GM18868 (cell line): ENCODE measurements around the gene ATP6V1E1.
"Not testable (repeated sequence)": the region's sequence is repeated elsewhere in the genome, so short reads cannot be mapped to it uniquely, and the experiment has no call there.

ENCODE experiments used
- ATAC-seq: cut with Tn5 transposase; IDR thresholded peaks from one replicate; pipeline ENCODE4 v1.9.1; 2021; ENCODE audit warnings: mild to moderate bottlenecking, moderate library complexity; ENCODE audit not compliant: unreplicated experiment

ATP6V1E1 gene

DNA sequence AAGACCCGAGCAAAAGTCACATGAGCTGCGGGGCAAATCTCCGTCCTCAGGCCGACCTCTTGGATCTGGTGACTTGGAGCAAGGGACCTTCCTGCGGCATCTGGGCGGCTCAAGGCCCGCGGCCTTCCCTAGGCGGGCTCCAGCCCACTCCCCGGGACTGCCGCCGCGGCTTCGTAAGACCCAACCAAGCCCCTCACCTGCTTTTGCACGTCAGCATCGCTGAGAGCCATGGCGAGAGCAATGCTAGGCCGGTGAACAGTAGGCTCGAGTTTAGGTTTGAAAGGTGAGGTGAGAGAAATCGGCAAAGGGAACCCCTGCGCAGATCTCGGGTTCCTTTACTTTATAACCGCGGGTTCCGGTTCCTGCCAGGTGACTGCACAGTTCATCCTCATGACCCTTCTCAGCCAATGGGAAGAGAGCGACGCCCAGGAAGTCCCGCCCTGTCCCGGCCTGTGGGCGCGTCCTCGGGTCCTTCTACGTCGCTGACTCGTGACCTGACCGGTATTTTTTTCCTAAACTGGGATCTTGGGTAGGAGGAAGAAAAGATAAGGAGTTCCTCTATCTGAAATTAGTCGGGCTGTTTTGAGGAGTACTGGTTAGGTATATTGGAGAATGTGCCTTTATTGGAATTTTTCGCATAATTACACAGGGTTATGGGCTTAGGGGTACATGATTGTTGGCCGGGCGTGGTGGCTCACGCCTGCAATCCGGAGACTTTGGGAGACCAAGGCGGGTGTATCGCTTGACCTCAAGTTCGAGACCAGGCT, at the start of gene ATP6V1E1:
TSS of gene ATP6V1E1 (minus strand) at position 344 of the 767 bp plus-strand sequence. CDS start at position 230, 114 bp downstream.
- peak; percentile 100 for ATAC-seq

DNA sequence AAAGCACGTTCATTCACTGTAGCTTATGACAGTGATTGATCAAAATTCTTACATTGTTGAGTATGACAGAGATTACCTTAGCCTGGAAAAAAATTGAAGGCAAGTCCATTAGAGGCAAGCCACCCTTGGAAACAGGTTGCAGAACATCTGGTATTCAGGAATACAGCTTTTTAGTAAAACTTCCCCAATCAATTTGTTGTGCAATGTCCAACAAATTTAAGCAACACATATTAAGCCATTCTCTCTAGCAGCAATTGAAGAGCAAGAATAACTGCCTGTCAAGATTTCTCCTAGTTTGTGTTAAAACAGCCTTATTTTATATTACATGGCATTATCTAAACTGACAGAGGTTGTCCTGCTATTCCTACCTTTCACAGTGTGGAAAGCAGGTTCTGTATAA, 47.0 kb upstream of the ATP6V1E1 start:
- ATAC-seq: no peak

DNA sequence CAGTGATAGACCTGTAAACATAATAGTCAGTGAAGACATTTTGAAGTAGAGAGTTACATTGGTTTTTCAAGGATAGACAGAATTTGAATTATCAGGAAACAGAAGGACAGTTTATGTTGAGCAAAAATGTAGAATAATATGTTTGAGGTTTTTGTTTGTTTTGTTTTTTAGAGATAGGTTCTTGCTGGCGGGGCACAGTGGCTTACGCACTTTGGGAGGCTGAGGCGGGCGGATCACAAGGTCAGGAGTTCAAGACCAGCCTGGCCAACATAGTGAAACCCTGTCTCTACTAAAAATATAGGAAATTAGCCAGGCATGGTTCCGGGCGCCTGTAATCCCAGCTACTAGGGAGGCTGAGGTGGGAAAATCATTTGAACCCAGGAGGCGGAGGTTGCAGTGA, 45.6 kb upstream of the ATP6V1E1 start:
- no peak for ATAC-seq

DNA sequence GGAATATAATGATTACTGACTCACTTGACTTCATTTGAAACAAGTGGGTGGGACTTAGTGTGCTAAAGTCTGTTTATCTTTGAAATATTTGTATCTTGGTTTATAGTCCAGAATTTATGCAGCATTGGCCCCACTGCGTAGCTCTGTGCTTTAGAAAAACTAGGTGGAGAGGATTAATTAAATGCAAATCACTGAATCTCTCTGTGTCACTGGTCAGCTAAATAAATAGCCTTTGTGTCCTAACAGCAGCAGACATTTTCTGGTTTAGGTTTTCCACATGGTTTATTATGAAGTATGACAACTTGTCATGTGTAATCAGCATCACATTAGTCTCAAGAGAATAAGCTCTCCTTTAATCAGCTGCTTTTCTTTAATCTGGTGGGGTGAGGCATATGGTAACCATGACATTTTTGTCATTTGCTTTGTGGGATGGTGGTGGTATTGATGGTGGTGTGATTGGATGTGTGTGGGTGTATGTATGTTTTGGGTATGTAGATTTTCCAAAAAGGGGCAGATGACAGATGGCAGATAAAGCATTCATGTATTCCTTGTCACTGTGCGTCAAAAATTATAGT, 44.0 kb upstream of the ATP6V1E1 start:
- no peak for ATAC-seq

DNA sequence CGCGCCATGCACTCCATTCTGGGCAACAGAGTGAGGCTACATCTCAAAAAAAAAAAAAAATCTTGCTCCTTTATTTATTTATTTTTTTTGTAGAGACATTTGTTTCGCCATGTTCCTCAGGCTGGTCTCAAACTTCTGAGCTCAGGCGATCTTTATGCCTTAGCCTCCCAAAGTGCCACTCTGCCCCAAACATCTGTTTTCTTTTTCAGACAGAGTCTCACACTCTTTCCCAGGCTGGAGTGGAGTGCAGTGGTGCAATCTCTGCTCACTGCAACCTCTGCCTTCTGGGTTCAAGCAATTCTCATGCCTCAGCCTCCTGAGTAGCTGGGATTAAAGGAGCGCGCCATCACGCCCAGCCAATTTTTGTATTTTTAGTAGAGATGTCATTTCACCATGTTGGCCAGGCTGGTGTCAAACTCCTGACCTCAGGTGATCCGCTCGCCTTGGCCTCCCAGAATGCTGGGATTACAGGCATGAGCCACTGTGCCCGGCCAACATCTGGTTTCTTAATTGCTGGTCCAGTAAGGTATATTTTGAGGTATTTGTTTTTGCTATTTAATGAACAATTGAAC, 43.1 kb upstream of the ATP6V1E1 start:
- ATAC-seq: not testable (repeated sequence)

DNA sequence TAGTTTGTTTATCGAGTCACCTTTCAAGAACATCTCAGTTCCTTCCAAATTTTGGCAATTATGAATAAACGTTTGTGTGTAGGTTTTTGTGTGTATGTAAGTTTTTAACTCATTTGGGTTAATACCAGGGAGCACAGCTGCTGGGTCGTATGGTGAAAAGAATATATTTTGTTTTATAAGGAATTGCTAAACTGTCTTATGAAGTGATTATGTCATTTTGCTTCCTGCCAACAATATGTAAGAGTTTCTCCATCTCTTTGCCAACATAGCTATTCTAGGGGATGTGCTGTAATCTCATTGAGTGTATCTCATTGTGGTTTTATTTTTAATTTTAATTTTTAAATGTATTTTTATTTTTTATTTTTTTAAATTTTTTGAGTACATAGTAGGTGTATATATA, 37.3 kb upstream of the ATP6V1E1 start:
- no peak for ATAC-seq

DNA sequence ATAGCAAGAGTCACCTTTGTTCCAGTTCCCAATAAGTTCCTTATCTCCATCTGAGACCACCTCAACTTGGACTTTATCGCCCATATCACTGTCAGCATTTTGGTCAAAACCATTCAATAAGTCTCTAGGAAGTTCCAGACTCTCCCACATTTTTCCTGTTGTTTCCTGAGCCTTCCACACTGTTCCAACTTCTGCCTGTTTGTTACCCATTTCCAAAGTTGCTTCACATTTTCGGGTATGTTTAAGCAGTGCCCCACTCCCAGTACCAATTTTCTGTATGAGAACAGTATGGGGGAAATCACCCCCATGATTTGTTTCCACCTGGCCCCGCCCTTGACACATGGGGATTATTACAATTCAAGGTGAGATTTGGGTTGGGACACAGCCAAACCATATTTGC, 36.7 kb upstream of the ATP6V1E1 start:
- ATAC-seq: no peak

DNA sequence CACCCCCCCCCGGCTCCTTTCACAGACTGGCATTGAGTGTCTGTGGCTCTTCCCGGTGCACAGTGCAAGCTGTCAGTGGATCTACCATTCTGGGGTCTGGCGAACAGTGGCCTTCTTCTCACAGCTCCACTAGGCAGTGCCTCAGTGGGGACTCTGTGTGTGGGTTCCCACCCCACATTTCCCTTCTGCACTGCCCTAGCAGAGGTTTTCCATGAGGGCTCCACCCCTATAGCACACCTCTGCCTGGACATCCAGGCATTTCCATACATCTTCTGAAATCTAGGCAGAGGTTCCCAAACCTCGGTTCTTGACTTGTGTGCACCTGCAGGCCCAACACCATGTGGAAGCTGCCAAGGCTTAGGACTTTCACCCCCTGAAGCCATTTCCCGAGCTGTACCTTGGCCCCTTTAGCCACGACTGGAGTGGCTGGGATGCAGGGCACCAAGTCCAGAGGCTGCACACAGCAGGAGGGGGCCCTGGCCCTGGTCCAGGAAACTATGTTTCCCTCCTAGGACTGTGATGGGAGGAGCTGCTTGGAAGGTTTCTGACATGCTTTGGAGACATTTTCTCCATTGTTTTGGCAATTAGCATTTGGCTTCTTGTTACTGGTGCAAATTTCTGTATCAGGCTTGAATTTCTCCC, 36.0 kb upstream of the ATP6V1E1 start:
- no peak for ATAC-seq

DNA sequence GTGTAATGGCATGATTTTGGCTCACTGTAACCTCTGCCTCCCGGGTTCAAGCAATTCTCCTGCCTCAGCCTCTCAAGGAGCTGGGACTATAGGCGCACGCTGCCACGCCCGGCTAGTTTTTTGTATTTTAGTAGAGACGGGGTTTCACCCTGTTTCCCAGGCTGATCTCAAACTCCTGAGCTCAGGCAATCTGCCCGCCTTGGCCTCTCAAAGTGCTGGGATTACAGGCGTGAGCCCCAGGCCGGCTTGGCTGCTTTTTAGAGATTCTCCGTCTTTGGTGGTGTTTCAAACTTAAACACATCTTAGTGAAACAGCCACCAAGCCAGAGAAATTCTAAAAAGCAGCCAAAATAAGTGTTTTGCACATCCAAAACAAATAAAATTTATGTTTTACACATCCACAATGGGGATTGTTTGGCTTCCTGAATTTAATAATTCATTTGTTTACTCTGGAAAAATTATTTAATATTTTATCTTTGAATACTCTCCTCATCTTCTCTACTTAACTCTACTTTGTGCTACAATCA, 28.4 kb upstream of the ATP6V1E1 start:
- ATAC-seq: no peak

DNA sequence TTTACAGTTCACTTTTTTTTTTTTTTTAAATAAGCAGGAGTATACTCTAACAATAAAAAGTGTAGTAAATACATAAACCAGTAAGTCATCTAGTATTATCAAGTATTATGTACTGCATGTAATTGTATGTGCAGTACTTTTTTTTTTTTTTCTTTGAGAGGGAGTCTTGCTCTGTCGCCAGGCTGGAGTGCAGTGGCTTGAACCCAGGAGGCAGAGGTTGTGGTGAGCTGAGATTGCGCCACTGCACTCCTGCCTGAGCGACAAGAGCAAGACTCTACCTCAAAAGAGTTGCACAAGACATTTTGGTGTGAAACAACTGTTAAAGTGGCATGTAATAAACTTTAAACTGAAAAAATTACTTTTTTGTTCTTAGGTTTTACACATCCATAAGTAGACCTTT, 26.7 kb upstream of the ATP6V1E1 start:
- no peak for ATAC-seq

DNA sequence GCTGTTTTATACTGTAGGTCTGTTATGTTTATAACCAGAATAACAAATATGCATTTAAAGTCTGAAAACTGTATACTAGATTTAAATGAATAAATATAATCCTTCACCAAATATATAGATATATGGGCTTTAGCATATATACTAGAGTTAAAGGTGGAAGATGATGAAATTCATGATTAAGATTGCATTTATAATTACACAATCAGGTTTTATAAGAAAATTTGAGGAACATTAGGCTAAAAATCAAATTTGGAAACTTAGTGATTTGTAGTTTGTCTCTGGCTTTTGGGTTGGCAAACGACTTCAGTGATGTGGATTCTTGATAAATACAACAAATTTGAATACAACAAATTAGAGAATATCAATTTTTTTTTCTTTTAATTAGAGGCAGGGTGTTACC, 20.0 kb upstream of the ATP6V1E1 start:
- ATAC-seq: no peak

DNA sequence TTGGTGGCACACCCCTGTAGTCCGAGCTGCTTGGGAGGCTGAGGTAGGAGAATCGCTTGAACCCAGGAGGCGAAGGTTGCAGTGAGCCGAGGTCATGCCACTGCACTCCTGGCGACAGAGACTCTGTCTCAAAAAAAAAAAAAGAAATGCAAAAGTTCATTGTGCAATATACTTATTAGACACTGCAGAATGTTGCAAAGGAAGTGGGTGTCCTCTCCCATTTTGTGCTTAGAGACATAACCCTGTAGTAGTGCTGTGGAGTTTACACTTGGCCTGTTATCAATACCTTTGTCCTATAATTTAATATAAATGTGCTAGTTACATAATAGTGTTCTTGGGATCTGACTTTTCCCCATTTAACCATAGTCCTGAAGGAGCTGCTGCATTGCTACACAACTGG, 19.4 kb upstream of the ATP6V1E1 start:
- no peak for ATAC-seq

DNA sequence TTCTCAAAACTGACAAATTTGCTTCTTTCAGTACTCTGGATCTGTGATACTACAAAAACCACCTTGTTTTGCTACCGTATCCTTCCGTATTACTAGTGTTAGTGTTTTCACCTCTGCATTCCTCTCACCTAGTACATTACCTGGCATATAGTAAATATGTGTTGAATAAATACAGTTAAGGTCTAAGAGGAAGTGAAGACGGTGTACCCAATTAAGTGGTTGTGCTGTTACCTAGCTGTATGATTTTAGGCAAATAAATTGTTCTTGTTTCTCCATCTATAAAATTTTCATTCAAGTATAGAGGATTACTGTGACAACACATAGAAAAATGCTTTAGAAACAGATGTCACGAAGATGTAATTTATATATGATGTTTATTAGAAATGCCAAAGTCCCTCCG, 18.9 kb upstream of the ATP6V1E1 start:
- no peak for ATAC-seq

DNA sequence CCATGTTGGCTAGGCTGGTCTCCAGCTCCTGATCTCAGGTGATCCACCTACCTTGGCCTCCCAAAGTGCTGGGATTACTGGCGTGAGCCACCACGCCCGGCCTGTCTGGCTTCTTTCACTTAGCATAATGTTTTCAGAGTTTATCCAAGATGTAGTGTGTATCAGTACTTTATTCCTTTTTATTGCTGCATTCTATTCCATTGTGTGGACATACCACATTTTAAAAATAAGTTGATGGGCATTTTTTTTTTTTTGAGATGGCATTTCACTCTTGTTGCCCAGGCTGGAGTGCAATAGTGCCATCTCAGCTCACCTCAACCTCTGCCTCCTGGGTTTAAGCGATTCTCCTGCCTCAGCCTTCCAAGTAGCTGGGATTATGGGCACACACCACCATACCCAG, 13.8 kb upstream of the ATP6V1E1 start:
- ATAC-seq: not testable (repeated sequence)

DNA sequence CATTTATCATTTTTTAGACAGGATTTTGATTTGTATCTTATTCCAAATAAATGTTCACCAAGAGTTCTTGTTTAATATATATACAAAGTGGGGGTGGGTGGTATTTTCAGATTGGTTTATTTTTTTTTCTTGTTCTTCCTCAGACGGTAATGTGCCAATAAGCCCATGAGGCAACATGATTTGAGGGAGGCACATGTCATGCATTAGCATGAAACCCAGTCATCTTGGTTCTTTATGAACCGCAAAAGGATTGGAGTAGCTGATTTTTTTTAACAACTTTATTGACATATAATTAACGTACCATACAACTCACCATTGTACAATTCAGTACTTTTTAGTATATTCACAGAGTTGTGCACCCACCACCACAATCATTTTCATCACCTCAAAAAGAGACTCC, 12.7 kb upstream of the ATP6V1E1 start:
- no peak for ATAC-seq

DNA sequence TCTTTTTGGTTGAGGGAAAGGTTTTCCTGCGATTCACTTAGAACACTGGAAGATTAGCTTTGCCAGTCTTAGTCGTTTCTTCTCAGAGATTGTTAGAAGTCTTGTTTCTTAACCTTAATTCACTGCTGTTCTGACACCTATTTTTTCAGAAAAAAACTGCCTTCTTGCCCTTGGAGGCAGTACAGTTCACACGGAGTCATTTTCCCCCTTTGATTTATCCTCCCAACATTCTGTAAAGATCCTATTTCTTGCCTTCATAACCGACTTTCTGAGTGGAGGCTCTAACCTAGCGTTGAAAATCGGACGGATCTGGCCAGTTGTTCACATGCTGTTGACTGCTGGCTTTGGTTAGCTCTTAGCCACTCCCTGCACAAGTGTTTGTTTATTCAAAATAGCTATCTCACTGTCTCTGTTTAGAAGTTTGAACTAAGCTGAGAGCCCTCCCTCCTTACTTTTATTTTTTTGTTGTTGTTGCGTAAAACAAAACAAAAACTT, 10.7 kb upstream of the ATP6V1E1 start:
- no peak for ATAC-seq

DNA sequence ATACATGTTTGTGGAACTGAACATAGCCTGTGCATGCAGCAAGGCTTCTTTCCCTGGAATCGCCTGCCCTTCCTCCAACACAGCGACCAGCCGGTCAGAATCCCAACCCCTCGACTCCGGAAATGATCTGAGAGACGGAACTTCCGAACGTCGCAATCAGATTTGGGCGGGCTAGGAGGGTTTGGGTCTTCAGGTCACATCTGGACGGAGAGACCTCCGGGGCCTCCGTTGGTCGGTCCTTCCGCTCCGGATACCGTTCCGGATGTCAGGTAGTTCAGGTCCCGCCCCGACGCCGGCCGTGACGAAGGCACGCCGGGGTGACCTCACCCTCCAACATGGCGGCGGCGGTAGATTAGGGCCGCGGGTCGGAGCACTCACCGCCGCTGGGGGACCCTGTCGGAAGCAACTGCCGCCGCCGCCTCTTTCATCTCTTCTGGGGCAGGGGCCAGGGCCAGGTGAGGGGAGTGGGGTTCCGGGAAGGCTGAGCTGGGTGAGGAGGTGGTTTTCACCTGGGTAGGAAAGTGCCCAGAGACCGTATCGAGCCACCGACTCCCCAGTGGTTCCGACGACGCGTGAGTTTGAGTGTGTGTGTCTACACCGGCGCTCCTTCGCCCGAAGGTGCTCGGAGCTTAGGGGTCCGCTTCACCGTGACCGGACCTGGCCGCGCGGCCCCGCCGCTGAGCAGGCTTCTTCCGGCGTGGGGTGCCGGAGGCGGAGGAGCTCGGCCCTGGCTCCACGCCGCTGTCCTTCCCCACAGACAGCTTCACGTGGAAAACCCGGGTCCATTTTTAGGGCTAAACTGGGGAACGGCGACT, 10.1 kb upstream of the ATP6V1E1 start, which contains the start of gene BCL2L13:
TSS of gene BCL2L13 (plus strand) at position 326 of the 815 bp plus-strand sequence. CDS start 16,955 bp downstream, outside the sequence.
- peak; percentile 95 for ATAC-seq

DNA sequence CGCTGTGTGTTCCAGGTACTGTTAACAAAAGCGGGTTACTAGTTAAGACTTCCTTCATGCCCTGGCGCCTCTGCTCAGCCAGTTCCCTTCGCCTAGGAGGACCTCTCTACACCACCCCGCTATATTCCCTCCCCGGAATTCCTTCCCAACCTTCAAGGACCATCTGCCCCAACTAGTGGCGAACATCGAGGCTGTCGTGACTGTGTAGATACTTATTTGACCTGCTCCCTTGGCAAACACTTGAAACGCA, 9.6 kb upstream of the ATP6V1E1 start:
- no peak for ATAC-seq

DNA sequence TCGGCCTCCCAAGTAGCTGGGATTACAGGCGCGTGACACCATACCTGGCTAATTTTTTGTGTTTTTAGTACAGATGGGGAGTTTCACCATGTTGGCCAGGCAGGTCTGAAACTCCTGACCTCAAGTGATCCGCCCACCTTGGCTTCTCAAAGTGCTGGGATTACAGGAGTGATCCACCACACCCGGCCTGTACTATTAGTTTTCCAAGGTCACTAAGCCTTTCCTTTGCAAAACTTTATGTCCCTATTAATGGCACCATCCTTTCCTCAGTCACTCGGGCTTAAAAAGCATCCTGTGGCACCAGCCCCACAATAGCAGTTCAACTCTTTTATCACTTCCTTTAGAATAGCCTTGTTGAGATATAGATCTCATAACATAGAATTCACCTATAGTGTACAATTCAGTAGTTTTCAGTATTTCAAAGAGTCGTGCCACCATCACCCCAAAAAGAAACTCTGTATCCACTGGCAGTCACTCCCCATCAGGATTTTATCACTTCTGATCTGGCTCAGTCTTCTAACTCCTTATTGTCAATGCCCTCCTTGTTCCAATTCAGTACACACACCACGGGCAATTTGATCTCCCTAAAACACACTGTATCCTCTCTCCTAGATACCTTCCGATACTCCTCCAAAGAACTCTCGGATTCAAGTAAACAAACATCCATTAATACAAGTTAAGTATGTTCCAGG, 9.1 kb upstream of the ATP6V1E1 start:
- no peak for ATAC-seq

DNA sequence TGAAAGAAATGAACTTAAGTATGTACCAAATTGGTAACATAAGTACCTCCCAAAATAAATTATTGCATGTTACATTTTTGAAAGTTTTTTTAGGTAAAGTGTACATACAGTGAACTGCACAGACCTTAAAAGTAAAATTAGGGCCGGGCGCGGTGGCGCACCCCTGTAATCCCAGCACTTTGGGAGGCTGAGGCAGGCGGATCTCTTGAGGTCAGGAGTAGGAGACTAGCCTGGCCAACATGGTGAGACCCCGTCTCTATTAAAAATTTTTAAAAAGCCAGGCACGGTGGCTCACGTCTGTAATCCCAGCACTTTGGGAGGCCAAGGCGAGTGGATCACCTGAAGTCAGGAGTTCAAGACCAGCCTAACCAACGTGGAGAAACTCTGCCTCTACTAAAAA, 8.3 kb upstream of the ATP6V1E1 start:
- ATAC-seq: not testable (repeated sequence)
